ENCODE results near the gene EPB41L5. TPM values are rescaled to one million over a fixed set of nuclear protein-coding genes. Genes with fewer than 3 reads are reported as not detected.

Gene EPB41L5
- total and polyA plus RNA-seq, 7 donors, result 8.2 to 24.3 (median 16.9) TPM

GRCh38 chr2:120203251-120204021, 190.6 kb downstream of the EPB41L5 start:
- TF ChIP-seq, protein P1, sequence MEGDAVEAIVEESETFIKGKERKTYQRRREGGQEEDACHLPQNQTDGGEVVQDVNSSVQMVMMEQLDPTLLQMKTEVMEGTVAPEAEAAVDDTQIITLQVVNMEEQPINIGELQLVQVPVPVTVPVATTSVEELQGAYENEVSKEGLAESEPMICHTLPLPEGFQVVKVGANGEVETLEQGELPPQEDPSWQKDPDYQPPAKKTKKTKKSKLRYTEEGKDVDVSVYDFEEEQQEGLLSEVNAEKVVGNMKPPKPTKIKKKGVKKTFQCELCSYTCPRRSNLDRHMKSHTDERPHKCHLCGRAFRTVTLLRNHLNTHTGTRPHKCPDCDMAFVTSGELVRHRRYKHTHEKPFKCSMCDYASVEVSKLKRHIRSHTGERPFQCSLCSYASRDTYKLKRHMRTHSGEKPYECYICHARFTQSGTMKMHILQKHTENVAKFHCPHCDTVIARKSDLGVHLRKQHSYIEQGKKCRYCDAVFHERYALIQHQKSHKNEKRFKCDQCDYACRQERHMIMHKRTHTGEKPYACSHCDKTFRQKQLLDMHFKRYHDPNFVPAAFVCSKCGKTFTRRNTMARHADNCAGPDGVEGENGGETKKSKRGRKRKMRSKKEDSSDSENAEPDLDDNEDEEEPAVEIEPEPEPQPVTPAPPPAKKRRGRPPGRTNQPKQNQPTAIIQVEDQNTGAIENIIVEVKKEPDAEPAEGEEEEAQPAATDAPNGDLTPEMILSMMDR (IDR thresholded peaks at IDR 0.05), result no peak
- TF ChIP-seq POLR2A (IDR thresholded peaks at IDR 0.05), result no peak
- no peak for TF ChIP-seq POLR2AphosphoS5 (IDR thresholded peaks at IDR 0.05)
- no peak for TF ChIP-seq EP300 (IDR thresholded peaks at IDR 0.05)
- no peak overlapping the region for H3K27ac ChIP-seq
- WGBS, 2 donors, result 66 to 77% methylated on average over 10 of the region's 10 CpGs

GRCh38 chr2:120204022-120204405, 191.1 kb downstream of the EPB41L5 start:
- WGBS, 2 donors, result 90 to 91% methylated on average over 5 of the region's 5 CpGs

More at GRCh38 chr2:120203251-120204021, 190.6 kb downstream of the EPB41L5 start:
- no peaks in the 10 kb centered on the region for H3K36me3 ChIP-seq
- H3K9me3 ChIP-seq, result no peaks in the 10 kb centered on the region
- intact Hi-C loops (cut with DNase I), result no loop called here
- no peak for DNase-seq
- no peaks in the 10 kb centered on the region for H3K27me3 ChIP-seq
- no peak overlapping the region for H3K4me3 ChIP-seq
- H3K4me1 ChIP-seq, result peaks cover 0 to 5% (median 0%) of the 10 kb centered on the region in 4 donors

GRCh38 chr2:120204417-120204816, 191.5 kb downstream of the EPB41L5 start:
- DNase-seq, result no peak

More at GRCh38 chr2:120204022-120204405, 191.1 kb downstream of the EPB41L5 start:
- Histone ChIP-seq H3K4me1 (peaks cover 0 to 5% (median 0%) of the 10 kb centered on the region in 4 donors), H3K27ac (no peak overlapping the region), H3K36me3 (no peaks in the 10 kb centered on the region), H3K27me3 (no peaks in the 10 kb centered on the region), H3K9me3 (no peaks in the 10 kb centered on the region), H3K4me3 (no peak overlapping the region)
- no peak for TF ChIP-seq POLR2A (IDR thresholded peaks at IDR 0.05)
- TF ChIP-seq POLR2AphosphoS5 (IDR thresholded peaks at IDR 0.05), result no peak
- no peak for TF ChIP-seq EP300 (IDR thresholded peaks at IDR 0.05)
- TF ChIP-seq, protein P1 (IDR thresholded peaks at IDR 0.05), result no peak
- intact Hi-C loops (cut with DNase I), result no loop called here
- DNase-seq, result no peak

GRCh38 chr2:120204945-120205670, 192.2 kb downstream of the EPB41L5 start:
- WGBS, 2 donors, result 92 to 94% methylated on average over 12 of the region's 12 CpGs
- TF ChIP-seq POLR2AphosphoS5 (IDR thresholded peaks at IDR 0.05) (no peak), POLR2A (IDR thresholded peaks at IDR 0.05) (no peak), EP300 (IDR thresholded peaks at IDR 0.05) (no peak)
- TF ChIP-seq, protein P1 (IDR thresholded peaks at IDR 0.05), result no peak
- H3K9me3 ChIP-seq, result no peaks in the 10 kb centered on the region
- no peak overlapping the region for H3K27ac ChIP-seq
- intact Hi-C loops (cut with DNase I), result loop anchor here (5.0 kb wide), 1 partner anchor 107 kb away; no protein-coding TSS in a partner anchor
- peaks cover 0 to 5% (median 0%) of the 10 kb centered on the region in 4 donors for H3K4me1 ChIP-seq
- no peak overlapping the region for H3K4me3 ChIP-seq
- no peaks in the 10 kb centered on the region for H3K36me3 ChIP-seq
- no peaks in the 10 kb centered on the region for H3K27me3 ChIP-seq
- DNase-seq, result no peak

More at GRCh38 chr2:120204417-120204816, 191.5 kb downstream of the EPB41L5 start:
- H3K27ac ChIP-seq, result no peak overlapping the region
- H3K4me1 ChIP-seq, result peaks cover 0 to 5% (median 0%) of the 10 kb centered on the region in 4 donors
- WGBS, 2 donors, result 73 to 77% methylated on average over 3 of the region's 3 CpGs
- intact Hi-C loops (cut with DNase I), result no loop called here
- H3K4me3 ChIP-seq, result no peak overlapping the region
- no peaks in the 10 kb centered on the region for H3K27me3 ChIP-seq
- TF ChIP-seq EP300 (IDR thresholded peaks at IDR 0.05) (no peak), POLR2A (IDR thresholded peaks at IDR 0.05) (no peak), POLR2AphosphoS5 (IDR thresholded peaks at IDR 0.05) (no peak)
- TF ChIP-seq, protein P1 (IDR thresholded peaks at IDR 0.05), result no peak
- no peaks in the 10 kb centered on the region for H3K36me3 ChIP-seq
- no peaks in the 10 kb centered on the region for H3K9me3 ChIP-seq

All from sigmoid colon (tissue), 7 donors.